Glutamatergic neuron (in vitro differentiated cells): ENCODE results near the gene COL4A3. TPM values are rescaled to one million over a fixed set of nuclear protein-coding genes. Genes with fewer than 3 reads are reported as not detected.

Experiments
- DNase-seq: peaks from one replicate; pipeline ENCODE4 v3.0.0; 2022
- H3K27ac Mint-ChIP-seq: one replicate; pipeline ENCODE4 v1.8.0; 2020; ENCODE audit warnings: mild to moderate bottlenecking, mixed read lengths, inconsistent platforms; ENCODE audit not compliant: unreplicated experiment
- H3K27me3 Mint-ChIP-seq: one replicate; pipeline ENCODE4 v1.8.0; 2020; ENCODE audit warnings: mild to moderate bottlenecking, moderate library complexity, mixed read lengths, inconsistent platforms; ENCODE audit not compliant: unreplicated experiment
- H3K36me3 Mint-ChIP-seq: one replicate; pipeline ENCODE4 v1.8.0; 2020; ENCODE audit warnings: mild to moderate bottlenecking, mixed read lengths, inconsistent platforms; ENCODE audit not compliant: unreplicated experiment
- H3K4me1 Mint-ChIP-seq: one replicate; pipeline ENCODE4 v1.8.0; 2020; ENCODE audit warnings: mild to moderate bottlenecking, low read depth, mixed read lengths, inconsistent platforms; ENCODE audit not compliant: unreplicated experiment
- H3K4me3 Mint-ChIP-seq: one replicate; pipeline ENCODE4 v1.8.0; 2020; ENCODE audit warnings: mild to moderate bottlenecking, mixed read lengths, inconsistent platforms; ENCODE audit not compliant: unreplicated experiment
- H3K9me3 Mint-ChIP-seq: one replicate; pipeline ENCODE4 v1.8.0; 2020; ENCODE audit warnings: mild to moderate bottlenecking, moderate library complexity, mixed read lengths, inconsistent platforms; ENCODE audit not compliant: unreplicated experiment
- total RNA-seq: library from RNA; stranded (reverse); fragmentation: NEBNext Ultra II Directional; extraction: Animal tissue kit (Norgen Biotek cat#: 25700); gene quantifications from one replicate; pipeline ENCODE4 v1.2.1, GENCODE V29; 2021; ENCODE audit not compliant: unreplicated experiment
- TF ChIP-seq, protein P1 (sequence below): fragments of 200-600 bp; sonication (generic); IDR thresholded peaks from one replicate; pipeline ENCODE4 v1.5.0; 2021; ENCODE audit not compliant: partially characterized antibody, unreplicated experiment

COL4A3 gene
- total RNA-seq, 1 donor from 2014 or later, result not detected

- TF ChIP-seq, protein P1, sequence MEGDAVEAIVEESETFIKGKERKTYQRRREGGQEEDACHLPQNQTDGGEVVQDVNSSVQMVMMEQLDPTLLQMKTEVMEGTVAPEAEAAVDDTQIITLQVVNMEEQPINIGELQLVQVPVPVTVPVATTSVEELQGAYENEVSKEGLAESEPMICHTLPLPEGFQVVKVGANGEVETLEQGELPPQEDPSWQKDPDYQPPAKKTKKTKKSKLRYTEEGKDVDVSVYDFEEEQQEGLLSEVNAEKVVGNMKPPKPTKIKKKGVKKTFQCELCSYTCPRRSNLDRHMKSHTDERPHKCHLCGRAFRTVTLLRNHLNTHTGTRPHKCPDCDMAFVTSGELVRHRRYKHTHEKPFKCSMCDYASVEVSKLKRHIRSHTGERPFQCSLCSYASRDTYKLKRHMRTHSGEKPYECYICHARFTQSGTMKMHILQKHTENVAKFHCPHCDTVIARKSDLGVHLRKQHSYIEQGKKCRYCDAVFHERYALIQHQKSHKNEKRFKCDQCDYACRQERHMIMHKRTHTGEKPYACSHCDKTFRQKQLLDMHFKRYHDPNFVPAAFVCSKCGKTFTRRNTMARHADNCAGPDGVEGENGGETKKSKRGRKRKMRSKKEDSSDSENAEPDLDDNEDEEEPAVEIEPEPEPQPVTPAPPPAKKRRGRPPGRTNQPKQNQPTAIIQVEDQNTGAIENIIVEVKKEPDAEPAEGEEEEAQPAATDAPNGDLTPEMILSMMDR, result no peak
- no peaks in the 10 kb centered on the region for H3K27me3 Mint-ChIP-seq
- no peak overlapping the region for H3K4me3 Mint-ChIP-seq
- no peak for DNase-seq
- no peaks in the 10 kb centered on the region for H3K36me3 Mint-ChIP-seq
- H3K4me1 Mint-ChIP-seq, result no peaks in the 10 kb centered on the region
- H3K9me3 Mint-ChIP-seq, result no peaks in the 10 kb centered on the region
- H3K27ac Mint-ChIP-seq, result no peak overlapping the region
These were observed 40.7 kb upstream of the COL4A3 start for GRCh38 chr2:227123697-227124096.

DNA sequence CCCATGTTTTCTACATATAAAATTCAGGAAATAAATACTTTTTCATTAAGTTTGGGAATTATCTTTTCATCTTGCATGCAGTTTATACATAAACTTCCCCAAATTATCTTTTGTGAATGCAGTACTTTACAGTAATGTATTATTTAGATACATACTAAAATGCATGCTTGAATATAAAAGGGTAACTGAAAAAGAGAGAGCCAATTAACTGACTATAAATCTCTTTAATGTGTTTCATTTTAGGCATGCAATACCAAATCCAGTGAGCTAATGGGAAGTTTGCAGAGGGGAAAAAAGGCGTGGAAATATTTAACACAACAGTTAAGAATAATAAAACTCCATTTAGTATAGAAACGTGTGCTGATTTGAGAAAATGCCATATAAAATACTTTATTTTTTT lies 39.6 kb upstream of the COL4A3 start:
- no peaks in the 10 kb centered on the region for H3K4me1 Mint-ChIP-seq
- no peaks in the 10 kb centered on the region for H3K27me3 Mint-ChIP-seq
- no peaks in the 10 kb centered on the region for H3K9me3 Mint-ChIP-seq
- no peak overlapping the region for H3K4me3 Mint-ChIP-seq
- no peak overlapping the region for H3K27ac Mint-ChIP-seq
- no peak for DNase-seq
- TF ChIP-seq, protein P1, result no peak
- no peaks in the 10 kb centered on the region for H3K36me3 Mint-ChIP-seq

- Mint-ChIP-seq H3K4me3 (no peak overlapping the region), H3K4me1 (no peaks in the 10 kb centered on the region), H3K36me3 (no peaks in the 10 kb centered on the region), H3K27me3 (no peaks in the 10 kb centered on the region), H3K9me3 (no peaks in the 10 kb centered on the region), H3K27ac (no peak overlapping the region)
- peak; percentile 58 for DNase-seq
- TF ChIP-seq, protein P1, result no peak
These were observed 38.9 kb upstream of the COL4A3 start for GRCh38 chr2:227125506-227125905.

DNA sequence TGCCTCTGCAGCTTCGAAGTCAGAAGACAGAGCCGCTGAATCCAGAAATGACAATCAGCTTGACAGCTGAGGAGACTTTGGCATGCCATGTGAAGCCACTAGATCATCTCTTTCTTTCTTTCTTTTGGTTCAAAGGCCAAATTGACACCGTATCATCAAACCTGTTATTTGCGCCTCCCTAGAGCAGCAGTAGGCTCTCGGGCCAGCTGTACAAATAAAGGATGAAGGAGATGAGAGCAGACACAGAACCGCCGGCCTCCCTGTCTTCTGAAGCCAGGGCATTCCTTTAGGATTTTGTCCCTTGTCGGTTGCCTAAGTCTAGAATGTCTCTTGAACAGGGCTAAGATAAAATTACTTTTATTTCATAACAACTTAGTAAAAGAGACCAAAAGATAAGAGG lies 37.2 kb upstream of the COL4A3 start:
- no peak for DNase-seq
- H3K4me1 Mint-ChIP-seq, result no peaks in the 10 kb centered on the region
- TF ChIP-seq, protein P1, result no peak
- no peaks in the 10 kb centered on the region for H3K9me3 Mint-ChIP-seq
- H3K27ac Mint-ChIP-seq, result no peak overlapping the region
- no peaks in the 10 kb centered on the region for H3K27me3 Mint-ChIP-seq
- H3K36me3 Mint-ChIP-seq, result no peaks in the 10 kb centered on the region
- no peak overlapping the region for H3K4me3 Mint-ChIP-seq

- Mint-ChIP-seq H3K27me3 (no peaks in the 10 kb centered on the region), H3K27ac (no peak overlapping the region), H3K9me3 (no peaks in the 10 kb centered on the region), H3K4me3 (no peak overlapping the region), H3K36me3 (no peaks in the 10 kb centered on the region), H3K4me1 (no peaks in the 10 kb centered on the region)
- TF ChIP-seq, protein P1, result no peak
- DNase-seq, result no peak
These were observed 33.8 kb upstream of the COL4A3 start for GRCh38 chr2:227130636-227131035.
